ENCODE measurements around the gene WNT5A. TPM values are rescaled to one million over a fixed set of nuclear protein-coding genes. Genes with fewer than 3 reads are reported as not detected.

Gene WNT5A
- total RNA-seq, 1 donor from 2014 or later: 27.2 TPM

DNA sequence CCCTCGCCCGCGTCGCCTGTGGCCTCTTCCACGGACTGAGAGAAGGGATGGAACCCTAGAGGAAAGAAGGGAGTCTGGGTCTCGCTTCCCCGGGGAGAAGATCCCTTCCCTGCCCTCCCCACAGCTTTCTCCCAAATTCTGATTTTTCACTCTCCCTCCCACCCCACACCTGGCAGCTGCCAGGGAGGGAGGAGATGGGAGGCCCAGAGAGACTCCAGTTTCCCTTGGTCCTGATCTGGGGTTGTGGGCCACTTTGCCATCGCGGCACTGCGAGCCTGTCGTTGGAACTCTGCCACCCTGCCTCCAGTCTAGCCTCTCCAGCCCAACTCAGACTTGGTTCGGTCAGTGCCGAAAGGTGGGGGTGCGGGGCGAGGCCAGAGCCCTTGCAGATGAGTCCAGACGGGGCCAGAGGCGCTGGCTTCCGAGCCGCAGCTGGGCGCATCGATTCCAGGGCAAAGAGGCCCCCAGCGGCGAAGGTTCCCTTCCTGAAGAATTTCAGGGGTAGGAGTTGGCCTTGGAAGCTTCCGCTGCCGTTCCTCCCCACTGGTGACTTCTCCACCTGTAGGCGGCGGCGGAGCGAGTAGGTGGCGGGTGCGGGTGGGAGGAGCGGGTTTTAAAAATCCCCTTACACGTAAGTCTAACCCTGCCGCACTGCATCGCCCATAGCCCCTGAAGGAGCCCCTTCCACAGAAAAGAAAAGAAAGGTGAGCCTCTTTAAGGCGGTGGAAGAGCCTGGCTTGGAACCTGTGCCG, 5.2 kb downstream of the WNT5A start:
- DNase-seq: no peak
- H3K27me3 ChIP-seq (ENCODE audit: low read depth): peaks cover 69% of the 10 kb centered on the region
- no peaks in the 10 kb centered on the region for H3K36me3 ChIP-seq
- peaks cover 26% of the 10 kb centered on the region for H3K4me1 ChIP-seq
- no peak for ATAC-seq
- no peaks in the 10 kb centered on the region for H3K9me3 ChIP-seq
- TF ChIP-seq, protein P1, sequence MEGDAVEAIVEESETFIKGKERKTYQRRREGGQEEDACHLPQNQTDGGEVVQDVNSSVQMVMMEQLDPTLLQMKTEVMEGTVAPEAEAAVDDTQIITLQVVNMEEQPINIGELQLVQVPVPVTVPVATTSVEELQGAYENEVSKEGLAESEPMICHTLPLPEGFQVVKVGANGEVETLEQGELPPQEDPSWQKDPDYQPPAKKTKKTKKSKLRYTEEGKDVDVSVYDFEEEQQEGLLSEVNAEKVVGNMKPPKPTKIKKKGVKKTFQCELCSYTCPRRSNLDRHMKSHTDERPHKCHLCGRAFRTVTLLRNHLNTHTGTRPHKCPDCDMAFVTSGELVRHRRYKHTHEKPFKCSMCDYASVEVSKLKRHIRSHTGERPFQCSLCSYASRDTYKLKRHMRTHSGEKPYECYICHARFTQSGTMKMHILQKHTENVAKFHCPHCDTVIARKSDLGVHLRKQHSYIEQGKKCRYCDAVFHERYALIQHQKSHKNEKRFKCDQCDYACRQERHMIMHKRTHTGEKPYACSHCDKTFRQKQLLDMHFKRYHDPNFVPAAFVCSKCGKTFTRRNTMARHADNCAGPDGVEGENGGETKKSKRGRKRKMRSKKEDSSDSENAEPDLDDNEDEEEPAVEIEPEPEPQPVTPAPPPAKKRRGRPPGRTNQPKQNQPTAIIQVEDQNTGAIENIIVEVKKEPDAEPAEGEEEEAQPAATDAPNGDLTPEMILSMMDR (IDR thresholded peaks at IDR 0.05): no peak
- H3K27ac ChIP-seq: no peak overlapping the region
- intact Hi-C loops (cut with DNase I): no loop called here
- peak overlapping the region; percentile 45 for H3K4me3 ChIP-seq

DNA sequence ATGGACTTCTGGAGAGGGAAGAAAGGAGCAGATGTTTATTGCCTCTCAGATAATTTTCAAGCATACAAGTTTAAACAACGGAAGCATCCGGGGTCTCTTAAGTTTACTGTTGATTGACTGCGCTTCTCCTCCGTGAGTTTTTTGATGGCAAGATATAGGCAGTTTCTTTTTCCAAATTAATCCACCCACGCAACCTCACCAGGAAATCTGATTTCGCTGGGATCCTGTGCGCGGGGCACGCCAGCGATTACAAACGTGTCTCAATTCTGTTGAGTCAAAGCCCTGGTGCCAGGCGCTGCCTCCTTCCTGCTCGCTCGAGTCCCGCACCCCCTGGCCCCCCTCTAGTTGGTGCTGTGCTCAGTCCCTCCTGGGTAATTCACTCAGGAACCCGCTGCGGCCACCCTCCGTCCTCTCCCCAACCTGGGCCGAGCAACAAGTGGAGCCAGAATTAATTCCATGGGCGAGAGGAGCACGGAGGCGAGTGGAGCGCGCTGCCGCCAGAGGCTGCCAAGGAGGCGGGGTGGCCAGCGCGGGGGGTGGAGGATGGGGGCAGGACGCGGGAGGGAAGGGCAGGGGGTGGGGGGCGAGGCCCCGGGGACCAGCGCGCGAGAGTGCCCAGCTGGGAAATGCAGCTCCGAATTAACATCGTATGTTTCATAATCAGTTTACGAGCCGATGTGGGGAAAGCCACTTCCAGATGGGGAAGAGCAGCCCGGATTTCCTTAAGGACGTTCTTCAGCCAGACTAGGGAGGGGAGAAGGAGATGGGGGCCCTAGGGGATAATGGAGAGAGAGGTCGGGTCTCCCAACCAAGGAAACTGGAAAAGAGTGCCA, 6.0 kb downstream of the WNT5A start:
- Histone ChIP-seq H3K4me1 (peaks cover 19% of the 10 kb centered on the region), H3K4me3 (peak overlapping the region; percentile 45), H3K36me3 (no peaks in the 10 kb centered on the region), H3K9me3 (no peaks in the 10 kb centered on the region), H3K27ac (no peak overlapping the region), H3K27me3 (ENCODE audit: low read depth) (peaks cover 64% of the 10 kb centered on the region)
- ATAC-seq (peak; percentile 14 to 42), DNase-seq (peak; percentile 51)
- intact Hi-C loops (cut with DNase I): no loop called here
- TF ChIP-seq, protein P1 (IDR thresholded peaks at IDR 0.05): peak; percentile 7

DNA sequence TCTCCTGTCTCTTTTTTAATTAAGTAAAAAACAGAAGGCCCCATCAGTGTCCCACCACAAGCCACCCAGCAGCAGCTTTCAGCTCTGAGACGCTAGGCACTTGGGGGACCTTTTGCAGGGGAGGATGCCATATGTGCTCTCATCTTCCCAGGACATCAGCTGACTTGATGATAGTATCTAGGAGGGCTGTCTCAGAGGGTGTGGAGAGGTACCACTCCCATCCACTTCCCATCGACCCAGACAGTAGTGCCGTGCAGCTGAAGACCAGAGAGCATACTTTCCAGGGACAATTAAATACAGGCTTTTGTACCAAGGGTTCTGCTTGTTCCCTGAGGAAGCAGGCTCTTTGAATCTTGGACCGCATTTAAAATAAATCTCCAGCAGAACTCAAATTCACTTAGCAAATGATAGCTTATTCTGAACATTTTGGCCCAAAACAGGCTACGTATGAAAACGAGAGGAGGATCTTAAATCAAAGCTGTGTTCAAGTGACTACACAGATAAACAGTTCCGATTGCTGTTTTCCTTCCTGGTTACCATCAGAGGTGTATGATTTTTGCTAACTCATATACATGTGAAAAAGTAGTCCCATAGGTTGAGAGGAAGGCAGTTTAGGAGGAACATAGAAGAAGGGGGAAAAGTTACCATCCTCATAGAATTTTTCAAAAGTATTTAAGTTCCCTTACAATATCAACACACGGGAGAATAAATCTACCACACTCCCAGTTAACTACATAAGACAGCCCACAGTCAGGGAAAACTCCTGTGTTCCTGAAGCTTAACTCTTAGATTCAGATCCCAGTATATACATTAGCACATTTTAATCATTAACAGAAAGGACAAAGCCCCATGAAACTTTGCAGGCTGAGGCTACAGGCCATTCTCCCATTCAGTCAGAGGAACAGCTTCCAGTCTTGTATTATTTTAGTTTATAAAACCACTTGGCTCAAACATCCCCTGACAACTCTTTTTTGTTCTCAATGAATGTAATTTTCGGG, 9.5 kb downstream of the WNT5A start:
- intact Hi-C loops (cut with DNase I): no loop called here
- ATAC-seq: no peak
- H3K36me3 ChIP-seq: no peaks in the 10 kb centered on the region

DNA sequence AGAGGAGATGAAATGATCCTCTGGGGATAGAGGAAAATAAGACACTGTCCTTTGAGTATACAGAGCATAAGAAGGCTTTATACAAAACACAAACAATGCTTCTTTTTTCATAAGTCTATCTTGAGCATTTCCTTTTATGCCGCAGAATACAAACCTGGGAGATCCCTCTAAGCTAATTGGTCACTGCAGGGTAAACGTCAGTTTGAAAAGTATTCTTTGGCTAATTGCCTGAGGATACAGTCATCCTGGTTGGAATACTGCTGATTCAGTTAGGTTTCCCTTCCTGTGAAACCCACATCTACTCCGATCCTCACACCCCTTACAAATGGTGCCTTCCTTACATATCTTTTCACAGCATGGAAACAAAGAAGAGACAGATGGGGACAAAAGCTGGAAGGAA, 10.6 kb downstream of the WNT5A start:
- peaks cover 7% of the 10 kb centered on the region for H3K4me1 ChIP-seq
- intact Hi-C loops (cut with DNase I): no loop called here
- H3K27me3 ChIP-seq (ENCODE audit: low read depth): peaks cover 20% of the 10 kb centered on the region
- TF ChIP-seq, protein P1 (IDR thresholded peaks at IDR 0.05): no peak
- no peak overlapping the region for H3K4me3 ChIP-seq
- no peaks in the 10 kb centered on the region for H3K36me3 ChIP-seq
- no peak overlapping the region for H3K27ac ChIP-seq
- no peak for ATAC-seq
- DNase-seq: no peak
- no peaks in the 10 kb centered on the region for H3K9me3 ChIP-seq

More for the DNA sequence above, 9.5 kb downstream of the WNT5A start:
- TF ChIP-seq, protein P1 (IDR thresholded peaks at IDR 0.05): no peak
- Histone ChIP-seq H3K9me3 (no peaks in the 10 kb centered on the region), H3K4me3 (no peak overlapping the region), H3K27me3 (ENCODE audit: low read depth) (peaks cover 31% of the 10 kb centered on the region), H3K4me1 (peaks cover 12% of the 10 kb centered on the region), H3K27ac (no peak overlapping the region)
- DNase-seq: no peak

DNA sequence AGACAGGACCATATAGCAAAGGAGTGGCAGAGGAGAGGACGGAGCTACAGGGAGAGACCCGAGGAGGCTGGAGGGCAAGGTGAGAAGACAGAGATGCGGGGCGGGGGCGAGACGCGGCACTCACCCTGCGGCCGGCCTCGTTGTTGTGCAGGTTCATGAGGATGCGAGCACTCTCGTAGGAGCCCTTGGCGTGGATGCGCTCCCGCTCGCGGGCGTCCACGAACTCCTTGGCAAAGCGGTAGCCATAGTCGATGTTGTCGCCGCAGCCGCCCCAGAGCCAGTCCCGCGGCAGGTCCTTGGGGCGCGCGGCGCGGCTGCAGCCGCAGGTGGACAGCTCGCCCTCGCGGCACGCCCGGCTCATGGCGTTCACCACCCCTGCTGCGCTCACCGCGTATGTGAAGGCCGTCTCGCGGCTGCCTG, 12.9 kb downstream of the WNT5A start:
- peaks cover 10% of the 10 kb centered on the region for H3K27me3 ChIP-seq (ENCODE audit: low read depth)
- TF ChIP-seq, protein P1 (IDR thresholded peaks at IDR 0.05): no peak
- intact Hi-C loops (cut with DNase I): no loop called here
- H3K27ac ChIP-seq: no peak overlapping the region
- H3K36me3 ChIP-seq: no peaks in the 10 kb centered on the region
- H3K4me1 ChIP-seq: no peaks in the 10 kb centered on the region
- DNase-seq: no peak
- ATAC-seq: no peak
- H3K4me3 ChIP-seq: no peak overlapping the region
- H3K9me3 ChIP-seq: no peaks in the 10 kb centered on the region

Measured in lower lobe of right lung (tissue), 2 donors.